Measurements from ENCODE around the gene TSPAN4. TPM values are rescaled to one million over a fixed set of nuclear protein-coding genes. Genes with fewer than 3 reads are reported as not detected.

TSPAN4 gene
- total and polyA plus RNA-seq, 9 of the 15 experiments (the other 6 are each of a cell fraction or from before 2014, with no cell fraction given): 0.07 to 31.0 (median 15.7) TPM

DNA sequence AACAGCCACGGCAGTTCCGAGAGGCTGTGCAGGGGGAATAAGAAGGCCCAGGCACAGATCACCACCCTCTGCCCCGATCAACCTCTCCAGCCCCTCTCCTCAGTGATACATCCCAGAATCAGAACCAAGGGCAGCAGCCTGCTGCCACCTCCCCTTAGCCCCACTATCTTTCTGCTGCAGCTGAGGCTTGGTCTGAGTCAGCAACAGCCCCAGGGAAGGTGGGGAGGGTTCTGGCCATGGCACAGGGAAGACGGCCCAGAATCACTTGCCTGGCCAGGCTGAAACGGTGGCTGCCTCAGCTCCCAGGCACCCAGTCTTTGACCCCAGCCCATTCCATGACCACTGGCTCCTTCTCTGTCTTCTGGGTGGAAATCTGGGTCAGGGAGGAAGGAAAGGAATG, 65.6 kb downstream of the TSPAN4 start (continued):
- TF ChIP-seq HDAC3 (IDR thresholded peaks at IDR 0.05; ENCODE audit: borderline replicate concordance, partially characterized antibody) (no peak), SRF (CRISPR knock-in tag; IDR thresholded peaks at IDR 0.05) (no peak), CBFA2T2 (conservative IDR thresholded peaks at IDR 0.05) (peak; percentile 53), POLR2A (conservative IDR thresholded peaks at IDR 0.05) (no peak), EHMT2 (IDR thresholded peaks at IDR 0.05) (peak; percentile 88), ZNF165 (CRISPR knock-in tag; IDR thresholded peaks at IDR 0.05; ENCODE audit: borderline replicate concordance) (no peak), PML (IDR thresholded peaks at IDR 0.05; ENCODE audit: low read length) (no peak), TAL1 (IDR thresholded peaks at IDR 0.05) (peak; percentile 46; the same call in 1 of the 2 replicates), FOSL1 (tag; conservative IDR thresholded peaks at IDR 0.05) (peak; percentile 80), SIX5 (IDR thresholded peaks at IDR 0.05; ENCODE audit: borderline replicate concordance in 1 of 2, insufficient read depth in 1 of 2, low read depth in 1 of 2, low read length in 2 of 2) (no peak), SMAD1 (IDR thresholded peaks at IDR 0.05; ENCODE audit: low read depth, low read length, partially characterized antibody) (no peak), TCF3 (CRISPR knock-in tag; IDR thresholded peaks at IDR 0.05) (peak; percentile 84)
- TF ChIP-seq, protein P1, sequence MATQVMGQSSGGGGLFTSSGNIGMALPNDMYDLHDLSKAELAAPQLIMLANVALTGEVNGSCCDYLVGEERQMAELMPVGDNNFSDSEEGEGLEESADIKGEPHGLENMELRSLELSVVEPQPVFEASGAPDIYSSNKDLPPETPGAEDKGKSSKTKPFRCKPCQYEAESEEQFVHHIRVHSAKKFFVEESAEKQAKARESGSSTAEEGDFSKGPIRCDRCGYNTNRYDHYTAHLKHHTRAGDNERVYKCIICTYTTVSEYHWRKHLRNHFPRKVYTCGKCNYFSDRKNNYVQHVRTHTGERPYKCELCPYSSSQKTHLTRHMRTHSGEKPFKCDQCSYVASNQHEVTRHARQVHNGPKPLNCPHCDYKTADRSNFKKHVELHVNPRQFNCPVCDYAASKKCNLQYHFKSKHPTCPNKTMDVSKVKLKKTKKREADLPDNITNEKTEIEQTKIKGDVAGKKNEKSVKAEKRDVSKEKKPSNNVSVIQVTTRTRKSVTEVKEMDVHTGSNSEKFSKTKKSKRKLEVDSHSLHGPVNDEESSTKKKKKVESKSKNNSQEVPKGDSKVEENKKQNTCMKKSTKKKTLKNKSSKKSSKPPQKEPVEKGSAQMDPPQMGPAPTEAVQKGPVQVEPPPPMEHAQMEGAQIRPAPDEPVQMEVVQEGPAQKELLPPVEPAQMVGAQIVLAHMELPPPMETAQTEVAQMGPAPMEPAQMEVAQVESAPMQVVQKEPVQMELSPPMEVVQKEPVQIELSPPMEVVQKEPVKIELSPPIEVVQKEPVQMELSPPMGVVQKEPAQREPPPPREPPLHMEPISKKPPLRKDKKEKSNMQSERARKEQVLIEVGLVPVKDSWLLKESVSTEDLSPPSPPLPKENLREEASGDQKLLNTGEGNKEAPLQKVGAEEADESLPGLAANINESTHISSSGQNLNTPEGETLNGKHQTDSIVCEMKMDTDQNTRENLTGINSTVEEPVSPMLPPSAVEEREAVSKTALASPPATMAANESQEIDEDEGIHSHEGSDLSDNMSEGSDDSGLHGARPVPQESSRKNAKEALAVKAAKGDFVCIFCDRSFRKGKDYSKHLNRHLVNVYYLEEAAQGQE (IDR thresholded peaks at IDR 0.05; ENCODE audit: borderline replicate concordance): peak; percentile 88
- TF ChIP-seq, protein P1 (CRISPR knock-in tag; IDR thresholded peaks at IDR 0.05; ENCODE audit: low read depth): peak; percentile 76; the same call in 1 of the 2 replicates
- TF ChIP-seq, protein P2, sequence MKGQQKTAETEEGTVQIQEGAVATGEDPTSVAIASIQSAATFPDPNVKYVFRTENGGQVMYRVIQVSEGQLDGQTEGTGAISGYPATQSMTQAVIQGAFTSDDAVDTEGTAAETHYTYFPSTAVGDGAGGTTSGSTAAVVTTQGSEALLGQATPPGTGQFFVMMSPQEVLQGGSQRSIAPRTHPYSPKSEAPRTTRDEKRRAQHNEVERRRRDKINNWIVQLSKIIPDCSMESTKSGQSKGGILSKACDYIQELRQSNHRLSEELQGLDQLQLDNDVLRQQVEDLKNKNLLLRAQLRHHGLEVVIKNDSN (CRISPR knock-in tag; IDR thresholded peaks at IDR 0.05): no peak
- TF ChIP-seq, protein P3, sequence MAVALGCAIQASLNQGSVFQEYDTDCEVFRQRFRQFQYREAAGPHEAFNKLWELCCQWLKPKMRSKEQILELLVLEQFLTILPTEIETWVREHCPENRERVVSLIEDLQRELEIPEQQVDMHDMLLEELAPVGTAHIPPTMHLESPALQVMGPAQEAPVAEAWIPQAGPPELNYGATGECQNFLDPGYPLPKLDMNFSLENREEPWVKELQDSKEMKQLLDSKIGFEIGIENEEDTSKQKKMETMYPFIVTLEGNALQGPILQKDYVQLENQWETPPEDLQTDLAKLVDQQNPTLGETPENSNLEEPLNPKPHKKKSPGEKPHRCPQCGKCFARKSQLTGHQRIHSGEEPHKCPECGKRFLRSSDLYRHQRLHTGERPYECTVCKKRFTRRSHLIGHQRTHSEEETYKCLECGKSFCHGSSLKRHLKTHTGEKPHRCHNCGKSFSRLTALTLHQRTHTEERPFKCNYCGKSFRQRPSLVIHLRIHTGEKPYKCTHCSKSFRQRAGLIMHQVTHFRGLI (CRISPR knock-in tag; IDR thresholded peaks at IDR 0.05): no peak
- TF ChIP-seq, protein P4, sequence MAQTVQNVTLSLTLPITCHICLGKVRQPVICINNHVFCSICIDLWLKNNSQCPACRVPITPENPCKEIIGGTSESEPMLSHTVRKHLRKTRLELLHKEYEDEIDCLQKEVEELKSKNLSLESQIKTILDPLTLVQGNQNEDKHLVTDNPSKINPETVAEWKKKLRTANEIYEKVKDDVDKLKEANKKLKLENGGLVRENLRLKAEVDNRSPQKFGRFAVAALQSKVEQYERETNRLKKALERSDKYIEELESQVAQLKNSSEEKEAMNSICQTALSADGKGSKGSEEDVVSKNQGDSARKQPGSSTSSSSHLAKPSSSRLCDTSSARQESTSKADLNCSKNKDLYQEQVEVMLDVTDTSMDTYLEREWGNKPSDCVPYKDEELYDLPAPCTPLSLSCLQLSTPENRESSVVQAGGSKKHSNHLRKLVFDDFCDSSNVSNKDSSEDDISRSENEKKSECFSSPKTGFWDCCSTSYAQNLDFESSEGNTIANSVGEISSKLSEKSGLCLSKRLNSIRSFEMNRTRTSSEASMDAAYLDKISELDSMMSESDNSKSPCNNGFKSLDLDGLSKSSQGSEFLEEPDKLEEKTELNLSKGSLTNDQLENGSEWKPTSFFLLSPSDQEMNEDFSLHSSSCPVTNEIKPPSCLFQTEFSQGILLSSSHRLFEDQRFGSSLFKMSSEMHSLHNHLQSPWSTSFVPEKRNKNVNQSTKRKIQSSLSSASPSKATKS (CRISPR knock-in tag; IDR thresholded peaks at IDR 0.05): no peak

Measured in K562 (cell line).